Progenitor cell of endocrine pancreas (in vitro differentiated cells): ENCODE results near the gene NOM1. TPM values are rescaled to one million over a fixed set of nuclear protein-coding genes. Genes with fewer than 3 reads are reported as not detected.

Source experiments
- DNase-seq: peaks from one replicate; pipeline ENCODE4 v3.0.0; 2021; ENCODE audit warnings: low spot score; ENCODE audit not compliant: unreplicated experiment
- H3K27ac Mint-ChIP-seq: 2 replicates; pipeline ENCODE4 v1.8.0; 2021; ENCODE audit warnings: mild to moderate bottlenecking, moderate library complexity, mixed read lengths
- H3K27me3 Mint-ChIP-seq: 2 replicates; pipeline ENCODE4 v1.8.0; 2021; ENCODE audit warnings: mixed read lengths
- H3K36me3 Mint-ChIP-seq: 2 replicates; pipeline ENCODE4 v1.8.0; 2022; ENCODE audit warnings: mixed read lengths; ENCODE audit not compliant: insufficient read depth
- H3K4me1 Mint-ChIP-seq: 2 replicates; pipeline ENCODE4 v1.8.0; 2021; ENCODE audit warnings: low read depth, mixed read lengths
- H3K4me3 Mint-ChIP-seq: 2 replicates; pipeline ENCODE4 v1.8.0; 2021; ENCODE audit warnings: low read depth, mild to moderate bottlenecking, moderate library complexity, mixed read lengths
- H3K9me3 Mint-ChIP-seq: 2 replicates; pipeline ENCODE4 v1.8.0; 2021; ENCODE audit warnings: low read depth, mixed read lengths
- total RNA-seq: library from RNA; stranded (reverse); gene quantifications from 2 replicates; pipeline ENCODE4 v1.2.1, GENCODE V29; 2021
- TF ChIP-seq, protein P1 (sequence below): fragments of 200-600 bp; sonication (generic); IDR thresholded peaks from one replicate; pipeline ENCODE4 v1.5.0; 2021; ENCODE audit warnings: antibody characterized with exemption, mild to moderate bottlenecking; ENCODE audit not compliant: unreplicated experiment

NOM1 gene
- total RNA-seq, 1 donor from 2014 or later: 33.6 TPM

DNA sequence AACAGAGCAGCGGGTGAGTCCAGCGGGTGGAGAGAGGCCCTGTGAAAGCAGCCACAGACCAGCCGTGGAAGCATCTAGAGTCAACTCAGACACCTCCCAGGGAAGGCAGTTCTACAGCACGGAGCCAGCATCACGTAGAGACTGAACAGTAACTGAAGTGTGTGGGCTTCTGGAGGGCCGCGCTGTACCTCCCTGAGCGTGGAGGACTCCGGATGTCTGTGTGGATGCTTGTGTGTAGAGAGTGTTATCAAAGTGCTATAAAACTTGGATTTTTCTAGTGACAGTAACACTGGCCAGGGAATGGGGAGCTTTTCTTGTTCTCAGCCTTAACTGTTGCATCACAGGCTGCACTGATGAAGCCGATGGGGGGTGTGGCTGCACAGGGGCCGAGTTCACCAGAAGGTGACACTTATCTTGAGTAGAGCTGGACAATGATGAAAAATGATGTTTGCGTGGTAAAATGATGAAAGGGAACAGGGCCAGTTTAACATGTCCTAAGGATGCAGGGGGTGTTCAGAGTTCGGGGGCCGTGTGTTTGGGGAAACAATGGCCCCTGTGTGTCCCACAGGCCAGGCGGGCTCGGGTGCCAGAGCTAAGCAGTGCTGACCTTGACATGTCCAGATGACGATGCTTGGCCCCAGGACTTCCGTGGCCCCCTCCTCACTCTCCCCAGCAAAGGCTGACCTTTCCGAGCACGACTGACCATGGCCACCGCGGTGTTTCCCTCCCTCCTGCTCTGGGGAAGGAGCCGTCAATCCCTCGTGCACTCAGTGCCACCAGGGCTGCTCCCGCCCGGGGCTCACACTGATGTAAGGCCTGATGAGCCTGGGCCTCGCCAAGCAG, 39.1 kb downstream of the NOM1 start:
- H3K9me3 Mint-ChIP-seq: no peaks in the 10 kb centered on the region
- H3K36me3 Mint-ChIP-seq: peaks cover 11% of the 10 kb centered on the region
- peak overlapping the region; percentile 29 for H3K4me3 Mint-ChIP-seq
- TF ChIP-seq, protein P1, sequence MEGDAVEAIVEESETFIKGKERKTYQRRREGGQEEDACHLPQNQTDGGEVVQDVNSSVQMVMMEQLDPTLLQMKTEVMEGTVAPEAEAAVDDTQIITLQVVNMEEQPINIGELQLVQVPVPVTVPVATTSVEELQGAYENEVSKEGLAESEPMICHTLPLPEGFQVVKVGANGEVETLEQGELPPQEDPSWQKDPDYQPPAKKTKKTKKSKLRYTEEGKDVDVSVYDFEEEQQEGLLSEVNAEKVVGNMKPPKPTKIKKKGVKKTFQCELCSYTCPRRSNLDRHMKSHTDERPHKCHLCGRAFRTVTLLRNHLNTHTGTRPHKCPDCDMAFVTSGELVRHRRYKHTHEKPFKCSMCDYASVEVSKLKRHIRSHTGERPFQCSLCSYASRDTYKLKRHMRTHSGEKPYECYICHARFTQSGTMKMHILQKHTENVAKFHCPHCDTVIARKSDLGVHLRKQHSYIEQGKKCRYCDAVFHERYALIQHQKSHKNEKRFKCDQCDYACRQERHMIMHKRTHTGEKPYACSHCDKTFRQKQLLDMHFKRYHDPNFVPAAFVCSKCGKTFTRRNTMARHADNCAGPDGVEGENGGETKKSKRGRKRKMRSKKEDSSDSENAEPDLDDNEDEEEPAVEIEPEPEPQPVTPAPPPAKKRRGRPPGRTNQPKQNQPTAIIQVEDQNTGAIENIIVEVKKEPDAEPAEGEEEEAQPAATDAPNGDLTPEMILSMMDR: no peak
- peaks cover 2% of the 10 kb centered on the region for H3K27me3 Mint-ChIP-seq
- peak overlapping the region; percentile 89 for H3K27ac Mint-ChIP-seq
- peaks cover 35% of the 10 kb centered on the region for H3K4me1 Mint-ChIP-seq
- no peak for DNase-seq

DNA sequence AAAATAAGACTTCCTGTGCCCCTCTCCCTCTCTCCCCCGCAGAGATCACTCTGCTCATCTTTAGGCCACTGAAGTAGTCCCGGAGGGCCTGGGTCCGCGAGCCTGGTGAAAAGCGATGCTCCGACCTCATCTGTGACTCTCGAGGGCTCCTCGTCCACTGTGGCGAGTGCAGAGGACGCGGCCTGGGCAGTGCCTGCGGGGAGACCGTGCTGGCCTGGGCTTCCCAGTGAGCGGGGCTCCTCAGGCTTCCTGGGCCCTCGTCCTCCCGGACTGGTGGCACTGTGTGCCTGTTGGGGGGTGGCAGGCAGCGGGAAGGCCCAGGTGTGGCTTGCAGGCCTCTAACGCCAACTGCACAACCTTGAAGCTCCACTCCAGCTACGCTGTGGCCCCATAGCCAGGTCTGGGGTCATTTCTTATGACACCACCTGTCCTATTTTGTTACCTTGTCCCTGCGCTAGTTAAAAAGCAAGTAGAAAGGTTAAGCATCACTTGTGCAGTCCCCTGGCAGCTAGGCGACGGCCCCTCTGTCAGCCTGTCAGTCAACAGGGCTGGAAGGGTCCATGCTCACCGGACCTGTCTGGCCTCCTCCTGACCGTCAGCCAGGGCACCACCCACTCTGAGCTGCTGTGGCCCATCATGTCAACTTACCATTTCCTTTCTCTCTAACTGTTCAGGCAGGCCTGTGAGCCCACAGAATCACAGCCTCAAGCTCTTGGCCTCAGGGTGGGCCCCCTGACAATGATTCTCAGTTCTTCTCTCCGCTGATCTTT, 40.4 kb downstream of the NOM1 start:
- Mint-ChIP-seq H3K27me3 (peaks cover 2% of the 10 kb centered on the region), H3K27ac (peak overlapping the region; percentile 89), H3K4me3 (no peak overlapping the region), H3K9me3 (no peaks in the 10 kb centered on the region), H3K4me1 (peaks cover 40% of the 10 kb centered on the region), H3K36me3 (peaks cover 11% of the 10 kb centered on the region)
- DNase-seq: no peak
- TF ChIP-seq, protein P1: no peak

- DNase-seq: no peak
- TF ChIP-seq, protein P1: no peak
- H3K4me1 Mint-ChIP-seq: peaks cover 42% of the 10 kb centered on the region
- peak overlapping the region; percentile 1 for H3K4me3 Mint-ChIP-seq
- H3K27me3 Mint-ChIP-seq: peaks cover 18% of the 10 kb centered on the region
- peaks cover 19% of the 10 kb centered on the region for H3K36me3 Mint-ChIP-seq
- no peaks in the 10 kb centered on the region for H3K9me3 Mint-ChIP-seq
- H3K27ac Mint-ChIP-seq: peak overlapping the region; percentile 35
Measured at GRCh38 chr7:156993021-156993924, 43.8 kb downstream of the NOM1 start.

DNA sequence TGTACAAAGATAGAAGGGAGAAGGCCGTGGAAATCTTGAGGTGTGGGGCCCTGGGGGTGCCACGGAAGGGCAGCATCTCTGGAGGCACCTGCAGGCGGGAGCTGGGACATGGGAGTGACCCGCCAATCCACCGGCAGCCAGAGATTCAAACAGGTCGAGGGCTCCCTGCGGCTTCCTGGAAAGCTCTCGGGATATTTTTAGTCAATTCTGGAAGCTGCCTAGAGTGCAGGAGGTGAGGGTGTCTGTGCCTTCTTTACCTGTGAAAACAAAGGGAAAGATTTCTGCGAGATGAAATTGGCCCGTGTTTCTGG, 44.4 kb downstream of the NOM1 start:
- Mint-ChIP-seq H3K4me1 (peaks cover 42% of the 10 kb centered on the region), H3K4me3 (peak overlapping the region; percentile 1), H3K9me3 (no peaks in the 10 kb centered on the region), H3K36me3 (peaks cover 17% of the 10 kb centered on the region), H3K27me3 (peaks cover 18% of the 10 kb centered on the region), H3K27ac (peak overlapping the region; percentile 35)
- no peak for DNase-seq
- TF ChIP-seq, protein P1: no peak

DNA sequence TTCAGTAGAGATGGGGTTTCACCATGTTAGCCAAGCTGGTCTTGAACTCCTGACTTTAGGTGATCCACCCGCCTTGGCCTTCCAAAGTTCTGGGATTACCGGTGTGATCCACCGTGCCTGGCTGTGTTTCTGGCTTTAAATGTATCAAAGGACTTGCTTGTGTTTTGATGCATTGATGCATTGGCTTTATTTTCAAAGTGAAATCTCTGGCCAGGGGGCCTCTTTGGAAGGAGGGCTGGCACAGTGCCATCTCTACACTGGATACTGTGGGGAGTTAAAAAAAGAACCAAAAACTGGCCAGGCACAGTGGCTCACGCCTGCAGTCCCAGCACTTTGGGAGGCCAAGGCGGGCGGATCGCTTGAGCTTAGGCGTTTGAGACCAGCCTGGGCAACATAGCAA, 44.9 kb downstream of the NOM1 start:
- Mint-ChIP-seq H3K27ac (no peak overlapping the region), H3K4me3 (no peak overlapping the region), H3K27me3 (peaks cover 18% of the 10 kb centered on the region), H3K36me3 (peaks cover 17% of the 10 kb centered on the region), H3K9me3 (no peaks in the 10 kb centered on the region), H3K4me1 (peaks cover 40% of the 10 kb centered on the region)
- no peak for DNase-seq
- TF ChIP-seq, protein P1: no peak
